ENCODE measurements around the gene GARNL3. TPM values are rescaled to one million over a fixed set of nuclear protein-coding genes. Genes with fewer than 3 reads are reported as not detected.

The GARNL3 gene
- total and polyA plus RNA-seq, 2 donors (not counting 3 experiments of a cell fraction or from before 2014, with no cell fraction given): 1.4 to 8.3 TPM

DNA sequence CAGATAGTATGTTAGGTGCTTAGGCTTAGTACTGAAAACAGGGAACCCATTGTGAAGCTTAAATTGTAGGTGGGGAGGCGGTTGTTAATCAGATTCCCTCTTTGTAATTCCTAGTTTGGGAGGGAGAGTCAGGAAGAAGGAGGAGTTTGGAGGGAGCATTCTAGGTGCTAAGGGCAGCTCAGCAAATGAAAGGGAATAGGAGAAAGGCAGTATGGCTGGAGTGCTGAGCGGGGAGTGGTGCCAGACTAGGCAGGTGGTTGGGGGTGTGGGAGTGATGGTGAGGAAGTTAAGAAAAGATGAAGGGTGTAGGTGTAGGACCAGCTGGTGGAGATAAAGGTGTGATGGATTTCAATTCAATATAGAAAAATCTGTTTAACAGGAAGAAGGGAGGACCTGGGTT lies 11.1 kb upstream of the GARNL3 start:
- ChIA-PET POLR2A (no interaction called here), CTCF (interaction anchor here (1.0 kb wide), 1 partner anchor 9 kb away, joined by 3 read pairs; no protein-coding TSS in a partner anchor)
- H3K27me3 ChIP-seq (ENCODE audit: control insufficient read depth in 2 of 2, insufficient read depth in 2 of 2, low read length in 2 of 2): no peaks in the 10 kb centered on the region
- H3K27ac ChIP-seq (ENCODE audit: insufficient read depth, low read depth, low read length): no peak overlapping the region
- dilution Hi-C loops (cut with MboI; ENCODE audit: extremely low pct_ligation_motif_present, low sequenced_read_pairs) (no loop called here), intact Hi-C loops (cut with micrococcal nuclease) (no loop called here)
- FAIRE-seq: no peak
- H3K9ac ChIP-seq (replicated peaks; ENCODE audit: extremely low read depth, insufficient read depth, low read length): no peak overlapping the region
- TF ChIP-seq, protein P1, sequence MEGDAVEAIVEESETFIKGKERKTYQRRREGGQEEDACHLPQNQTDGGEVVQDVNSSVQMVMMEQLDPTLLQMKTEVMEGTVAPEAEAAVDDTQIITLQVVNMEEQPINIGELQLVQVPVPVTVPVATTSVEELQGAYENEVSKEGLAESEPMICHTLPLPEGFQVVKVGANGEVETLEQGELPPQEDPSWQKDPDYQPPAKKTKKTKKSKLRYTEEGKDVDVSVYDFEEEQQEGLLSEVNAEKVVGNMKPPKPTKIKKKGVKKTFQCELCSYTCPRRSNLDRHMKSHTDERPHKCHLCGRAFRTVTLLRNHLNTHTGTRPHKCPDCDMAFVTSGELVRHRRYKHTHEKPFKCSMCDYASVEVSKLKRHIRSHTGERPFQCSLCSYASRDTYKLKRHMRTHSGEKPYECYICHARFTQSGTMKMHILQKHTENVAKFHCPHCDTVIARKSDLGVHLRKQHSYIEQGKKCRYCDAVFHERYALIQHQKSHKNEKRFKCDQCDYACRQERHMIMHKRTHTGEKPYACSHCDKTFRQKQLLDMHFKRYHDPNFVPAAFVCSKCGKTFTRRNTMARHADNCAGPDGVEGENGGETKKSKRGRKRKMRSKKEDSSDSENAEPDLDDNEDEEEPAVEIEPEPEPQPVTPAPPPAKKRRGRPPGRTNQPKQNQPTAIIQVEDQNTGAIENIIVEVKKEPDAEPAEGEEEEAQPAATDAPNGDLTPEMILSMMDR (IDR thresholded peaks at IDR 0.05; ENCODE audit: extremely low read depth in 1 of 2, insufficient read depth in 1 of 2, low read depth in 1 of 2, low read length in 2 of 2): no peak
- no peak for TF ChIP-seq FOS (IDR thresholded peaks at IDR 0.05; ENCODE audit: borderline replicate concordance, insufficient read depth, low read length)
- no peak for TF ChIP-seq POLR2A (IDR thresholded peaks at IDR 0.05; ENCODE audit: low read depth, low read length)
- TF ChIP-seq EZH2 (IDR thresholded peaks at IDR 0.05; ENCODE audit: borderline replicate concordance, low read depth, low read length, severe bottlenecking): no peak
- no peak for TF ChIP-seq GATA2 (IDR thresholded peaks at IDR 0.05; ENCODE audit: insufficient read depth, insufficient read length, low read depth, low read length)
- no peak for TF ChIP-seq JUN (IDR thresholded peaks at IDR 0.05; ENCODE audit: borderline replicate concordance, insufficient read depth, insufficient read length, low read depth)
- no peak for TF ChIP-seq MYC (IDR thresholded peaks at IDR 0.05; ENCODE audit: low read depth, low read length)
- TF ChIP-seq POLR2AphosphoS5 (IDR thresholded peaks at IDR 0.05; ENCODE audit: insufficient read depth, low read depth, low read length): no peak
- TF ChIP-seq, protein P2, sequence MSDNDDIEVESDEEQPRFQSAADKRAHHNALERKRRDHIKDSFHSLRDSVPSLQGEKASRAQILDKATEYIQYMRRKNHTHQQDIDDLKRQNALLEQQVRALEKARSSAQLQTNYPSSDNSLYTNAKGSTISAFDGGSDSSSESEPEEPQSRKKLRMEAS (IDR thresholded peaks at IDR 0.05; ENCODE audit: insufficient read depth, insufficient read length): no peak
- H3K79me2 ChIP-seq (ENCODE audit: control insufficient read depth, insufficient read depth, low read length): no peaks in the 10 kb centered on the region
- H3K4me1 ChIP-seq (ENCODE audit: control insufficient read depth, extremely low read depth, insufficient read depth, low read length): no peaks in the 10 kb centered on the region
- H3K4me2 ChIP-seq (ENCODE audit: insufficient read depth, low read length): no peak overlapping the region
- no TSS peak for BruUV-seq (replicated peaks)
- no peaks in the 10 kb centered on the region for H3K9me3 ChIP-seq (replicated peaks; ENCODE audit: control insufficient read depth, insufficient read depth, low read length)
- no peak overlapping the region for H3K4me3 ChIP-seq (replicated peaks in 1 of 3; ENCODE audit: insufficient read depth in 1 of 3, low read depth in 1 of 3, low read length in 3 of 3)
- no peak for DNase-seq (ENCODE audit: low read depth, low spot score)
- H3K9me1 ChIP-seq (replicated peaks; ENCODE audit: control insufficient read depth, extremely low read depth, insufficient read depth, low read length): no peaks in the 10 kb centered on the region
- no peaks in the 10 kb centered on the region for H3K36me3 ChIP-seq (ENCODE audit: control insufficient read depth in 2 of 2, extremely low read depth in 1 of 2, insufficient read depth in 2 of 2, low read length in 2 of 2)
- H4K20me1 ChIP-seq (replicated peaks; ENCODE audit: control insufficient read depth, extremely low read depth, insufficient read depth, low read length): no peaks in the 10 kb centered on the region
- no peak overlapping the region for H2AFZ ChIP-seq (ENCODE audit: low read depth, low read length)
